Keratinocyte (primary cell): ENCODE results near the gene MATK. TPM values are rescaled to one million over a fixed set of nuclear protein-coding genes. Genes with fewer than 3 reads are reported as not detected.
A peak's percentile ranks its signal among the peaks of the same experiment; 100 is the strongest.

Experiments
- DNase-seq: peaks from one replicate; pipeline ENCODE4 v3.0.0-alpha.2; 2011; ENCODE audit warnings: low read depth, missing footprints, low spot score
- FAIRE-seq: peaks from 2 replicates; lab custom pipeline; 2011; peaks lifted over from hg19 to GRCh38; lab: Jason Lieb, UNC
- H2AFZ ChIP-seq: 2 replicates; pipeline ENCODE4 v1.6.0; 2012; ENCODE audit warnings: low read length, control low read depth, inconsistent platforms; ENCODE audit not compliant: control insufficient read depth
- H3K27ac ChIP-seq: 2 replicates; pipeline ENCODE4 v1.5.1; 2011; ENCODE audit warnings: low read length; ENCODE audit not compliant: control insufficient read depth, insufficient read depth
- H3K27me3 ChIP-seq: 3 replicates; pipeline ENCODE4 v1.6.0; 2011; ENCODE audit warnings: low read length; ENCODE audit not compliant: control insufficient read depth, insufficient read depth; ENCODE audit errors: extremely low read depth
- H3K36me3 ChIP-seq, 2 experiments: 2 replicates in 1 of 2; 3 replicates in 1 of 2; pipeline ENCODE4 v1.5.1; 2011; ENCODE audit warnings: low read length in 2 of 2, mild to moderate bottlenecking in 1 of 2; ENCODE audit not compliant: control insufficient read depth in 2 of 2, insufficient read depth in 2 of 2; ENCODE audit errors: extremely low read depth in 1 of 2
- H3K4me1 ChIP-seq: 3 replicates; pipeline ENCODE4 v1.5.1; 2011; ENCODE audit warnings: low read length; ENCODE audit not compliant: control insufficient read depth, insufficient read depth; ENCODE audit errors: extremely low read depth
- H3K4me2 ChIP-seq: 3 replicates; pipeline ENCODE4 v1.6.0; 2011; ENCODE audit warnings: low read depth, low read length; ENCODE audit not compliant: control insufficient read depth, insufficient read depth; ENCODE audit errors: extremely low read depth
- H3K4me3 ChIP-seq, 3 experiments: fragments of 200-600 bp in 1 of 3; sonication (generic) in 1 of 3; 2 replicates in 2 of 3; 3 replicates in 1 of 3; pipeline ENCODE4 v1.5.1; 2011 to 2016; ENCODE audit warnings: low read length in 3 of 3, mild to moderate bottlenecking in 3 of 3, control low read depth in 2 of 3, inconsistent platforms in 1 of 3, low read depth in 1 of 3, mixed read lengths in 1 of 3, mixed run types in 1 of 3, moderate library complexity in 1 of 3; ENCODE audit not compliant: control insufficient read depth in 2 of 3, insufficient read depth in 2 of 3; ENCODE audit errors: extremely low read depth in 1 of 3
- H3K79me2 ChIP-seq: 2 replicates; pipeline ENCODE4 v1.6.0; 2012; ENCODE audit warnings: low read length; ENCODE audit not compliant: control insufficient read depth, insufficient read depth
- H3K9ac ChIP-seq: 3 replicates; pipeline ENCODE4 v1.6.0; 2011; ENCODE audit warnings: low read length; ENCODE audit not compliant: control insufficient read depth, insufficient read depth; ENCODE audit errors: extremely low read depth
- H3K9me1 ChIP-seq: 3 replicates; pipeline ENCODE4 v1.6.0; 2011; ENCODE audit warnings: low read length; ENCODE audit not compliant: control insufficient read depth, insufficient read depth; ENCODE audit errors: extremely low read depth
- H3K9me3 ChIP-seq: 2 replicates; pipeline ENCODE4 v1.5.1; 2012; ENCODE audit warnings: low read depth, low read length; ENCODE audit not compliant: control insufficient read depth
- H4K20me1 ChIP-seq: 3 replicates; pipeline ENCODE4 v1.6.0; 2011; ENCODE audit warnings: low read length; ENCODE audit not compliant: control insufficient read depth, insufficient read depth; ENCODE audit errors: extremely low read depth
- CTCF ChIP-seq, 3 experiments: IDR thresholded peaks in 1 of 3; conservative IDR thresholded peaks in 1 of 3; optimal IDR thresholded peaks in 1 of 3; 2 replicates in 2 of 3; 3 replicates in 1 of 3; pipeline versions ENCODE3 to v1.5.1; 2011; ENCODE audit warnings: low read length in 3 of 3, mild to moderate bottlenecking in 3 of 3, moderate library complexity in 2 of 3, control low read depth in 1 of 3, inconsistent platforms in 1 of 3; ENCODE audit not compliant: insufficient read depth in 2 of 3; ENCODE audit errors: extremely low read depth in 1 of 3
- EZH2 ChIP-seq: IDR thresholded peaks from one replicate; pipeline ENCODE4 v1.6.1; 2012; ENCODE audit warnings: inconsistent platforms, mild to moderate bottlenecking, low read length, moderate library complexity
- dilution Hi-C: fragments of 300-500 bp; cut with MboI; formaldehyde crosslinking; loops from one replicate; pipeline ENCODE4 v1.7.0; 2020; ENCODE audit warnings: low sequenced_read_pairs; ENCODE audit not compliant: extremely low pct_ligation_motif_present
- polyA plus RNA-seq, 5 experiments: library from polyadenylated mRNA; depleted of rRNA in 3 of 5; stranded (reverse) in 3 of 5; stranded (forward) in 1 of 5; unstranded in 1 of 5; fragments of >200 nt; gene quantifications; 1 replicate in 1 of 5; 2 replicates in 3 of 5; 3 replicates in 1 of 5; pipeline versions ENCODE4 v1.2.1 to v1.2.3, GENCODE V29; 2011 to 2012; ENCODE audit warnings: missing spikeins in 2 of 5, low read depth in 1 of 5, low replicate concordance in 1 of 5

MATK gene
- polyA plus RNA-seq, 1 donor (not counting 4 experiments of a cell fraction or from before 2014, with no cell fraction given): 0.16 TPM

GRCh38 chr19:3765121-3765520 is 21.1 kb downstream of the MATK start:
- Histone ChIP-seq H3K27ac (no peak overlapping the region), H3K4me1 (peaks cover 9% of the 10 kb centered on the region), H3K4me3 (no peak overlapping the region), H3K9me3 (no peaks in the 10 kb centered on the region), H2AFZ (no peak overlapping the region), H4K20me1 (no peaks in the 10 kb centered on the region), H3K4me2 (no peak overlapping the region), H3K79me2 (peaks cover 14% of the 10 kb centered on the region), H3K9ac (no peak overlapping the region), H3K27me3 (no peaks in the 10 kb centered on the region), H3K9me1 (no peaks in the 10 kb centered on the region), H3K36me3 (peaks cover 5 to 6% of the 10 kb centered on the region in 2 experiments)
- DNase-seq (no peak), FAIRE-seq (no peak)
- dilution Hi-C loops: no loop called here
- TF ChIP-seq CTCF (optimal IDR thresholded peaks at IDR 0.05 in 1 of 3, IDR thresholded peaks at IDR 0.05 in 1 of 3, conservative IDR thresholded peaks at IDR 0.05 in 1 of 3; ENCODE audit: extremely low read depth in 1 of 3, insufficient read depth in 2 of 3, low read length in 3 of 3) (no peak), EZH2 (no peak)

GRCh38 chr19:3762501-3763459 is 23.4 kb downstream of the MATK start, which contains the start of gene MRPL54:
Gene MRPL54 (plus strand): TSS chr19:3762682. CDS start chr19:3762701, 19 bp downstream.
- peak; percentile 91 for FAIRE-seq
- H3K79me2 ChIP-seq: peaks cover 18% of the 10 kb centered on the region

More at GRCh38 chr19:3762501-3763459, 23.4 kb downstream of the MATK start, which contains the start of gene MRPL54:
- no peaks in the 10 kb centered on the region for H3K27me3 ChIP-seq
- peak within 1 kb of the TSS; percentile 89 for H2AFZ ChIP-seq
- no peaks in the 10 kb centered on the region for H4K20me1 ChIP-seq
- dilution Hi-C loops: no loop called here
- peaks cover 9% of the 10 kb centered on the region for H3K4me1 ChIP-seq
- H3K27ac ChIP-seq: peak within 1 kb of the TSS; percentile 98
- H3K4me3 ChIP-seq: peak within 1 kb of the TSS; percentile 80 to 98 (median 96)
- peak; percentile 90 for DNase-seq
- H3K9me1 ChIP-seq: no peaks in the 10 kb centered on the region
- H3K36me3 ChIP-seq: peaks cover 8 to 10% of the 10 kb centered on the region in 2 experiments
- H3K9ac ChIP-seq: peak within 1 kb of the TSS; percentile 99
- peak within 1 kb of the TSS; percentile 91 for H3K4me2 ChIP-seq
- TF ChIP-seq CTCF (optimal IDR thresholded peaks at IDR 0.05 in 1 of 3, IDR thresholded peaks at IDR 0.05 in 1 of 3, conservative IDR thresholded peaks at IDR 0.05 in 1 of 3; ENCODE audit: extremely low read depth in 1 of 3, insufficient read depth in 2 of 3, low read length in 3 of 3): no peak
- TF ChIP-seq EZH2: no peak
- H3K9me3 ChIP-seq: no peaks in the 10 kb centered on the region
